ENCODE measurements around the gene CMTM7. TPM values are rescaled to one million over a fixed set of nuclear protein-coding genes. Genes with fewer than 3 reads are reported as not detected.

CMTM7 gene
- total RNA-seq, 1 experiment from 2014 or later, result 62.6 TPM

DNA sequence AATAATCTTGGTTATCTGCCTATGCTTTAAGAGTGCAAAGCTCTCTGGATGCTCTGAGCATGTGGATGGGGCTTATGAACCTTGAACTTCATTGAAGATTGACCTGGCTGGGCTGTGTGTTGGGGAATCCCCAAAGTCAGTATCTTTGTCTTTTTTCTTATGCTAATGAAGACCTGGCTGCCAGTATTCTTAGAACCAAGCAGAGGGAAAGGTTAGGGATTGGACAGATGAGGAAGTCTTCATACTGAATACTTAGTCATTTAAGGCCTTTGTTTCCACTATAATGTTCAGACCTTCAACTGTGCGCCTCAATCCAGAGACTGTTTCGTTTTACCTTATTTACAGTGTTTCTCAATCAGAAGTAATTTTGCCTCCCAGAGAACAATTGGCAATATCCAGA lies 42.5 kb upstream of the CMTM7 start:
- H3K9me2 ChIP-seq (ENCODE audit: insufficient read depth), result no peaks in the 10 kb centered on the region
- no peak overlapping the region for H3K4me3 ChIP-seq (replicated peaks in 1 of 2; ENCODE audit: low read depth in 1 of 2, low read length in 2 of 2)
- CTCF ChIA-PET, result no interaction called here
- H3K9ac ChIP-seq (ENCODE audit: low read length), result no peak overlapping the region
- no peak for DNase-seq (ENCODE audit: low read depth, low spot score)
- no peaks in the 10 kb centered on the region for H3K36me3 ChIP-seq (ENCODE audit: control insufficient read depth in 1 of 2, insufficient read depth in 2 of 2, low read length in 2 of 2)
- BruUV-seq (replicated peaks), result no TSS peak
- H4K20me1 ChIP-seq (ENCODE audit: insufficient read depth), result no peaks in the 10 kb centered on the region
- intact Hi-C loops (cut with micrococcal nuclease), result no loop called here
- POLR2A ChIA-PET, result no interaction called here
- H3K9me3 ChIP-seq (ENCODE audit: control insufficient read depth in 1 of 2, insufficient read depth in 1 of 2, low read depth in 1 of 2, low read length in 2 of 2), result no peaks in the 10 kb centered on the region
- no peak overlapping the region for H2AFZ ChIP-seq (ENCODE audit: low read depth, low read length, poor library complexity, severe bottlenecking)
- 0 out of 2 replicates have a peak, but pooled peaks cover 3% of the 10 kb centered on the region for H3K79me2 ChIP-seq (ENCODE audit: insufficient read depth, low read length)
- no peak overlapping the region for H3K4me2 ChIP-seq (ENCODE audit: low read length)
- H3K4me1 ChIP-seq (ENCODE audit: control insufficient read depth in 1 of 2, insufficient read depth in 2 of 2, low read length in 2 of 2), result peaks cover 0 to 5% of the 10 kb centered on the region in 2 experiments; a peak in 1 of 4 replicates
- no peak overlapping the region for H3K27ac ChIP-seq (ENCODE audit: low read depth, low read length)
- TF ChIP-seq TCF7L2 (IDR thresholded peaks at IDR 0.05; ENCODE audit: borderline replicate concordance, extremely low read depth, insufficient read depth, insufficient read length) (no peak), FOSL1 (IDR thresholded peaks at IDR 0.05; ENCODE audit: low read depth) (no peak), ZFX (IDR thresholded peaks at IDR 0.05) (no peak), ZNF274 (IDR thresholded peaks at IDR 0.05; ENCODE audit: low read depth, low read length) (no peak), ZBTB33 (IDR thresholded peaks at IDR 0.05; ENCODE audit: extremely low read depth, insufficient replicate concordance, low read length) (no peak), POLR2A (IDR thresholded peaks at IDR 0.05; ENCODE audit: borderline replicate concordance, extremely low read depth, insufficient read depth, insufficient read length) (no peak), YY1 (IDR thresholded peaks at IDR 0.05; ENCODE audit: extremely low read depth, insufficient replicate concordance, low read depth, low read length) (no peak), ELF1 (IDR thresholded peaks at IDR 0.05; ENCODE audit: borderline replicate concordance, low read depth) (no peak), EZH2phosphoT487 (IDR thresholded peaks at IDR 0.05; ENCODE audit: borderline replicate concordance) (no peak), CEBPB (IDR thresholded peaks at IDR 0.05; ENCODE audit: low read depth) (no peak), SP1 (IDR thresholded peaks at IDR 0.05; ENCODE audit: low read depth) (no peak), RAD21 (IDR thresholded peaks at IDR 0.05; ENCODE audit: low read depth) (no peak), SRF (IDR thresholded peaks at IDR 0.05; ENCODE audit: low read depth) (no peak), POLR2AphosphoS5 (IDR thresholded peaks at IDR 0.05; ENCODE audit: low read depth, low read length) (no peak), EZH2 (IDR thresholded peaks at IDR 0.05) (no peak)
- H3K27me3 ChIP-seq (ENCODE audit: insufficient read depth, low read length), result no peaks in the 10 kb centered on the region
- RAD21 ChIA-PET (ENCODE audit: low non-redundant PET in 1 of 2, low total read pairs in 2 of 2, uncharacterized antibody in 2 of 2, unreplicated experiment in 2 of 2), result no interaction called here
- ATAC-seq, result no peak

Measured in HCT116 (cell line).